ENCODE measurements around the gene TAMALIN.

TAMALIN gene

DNA sequence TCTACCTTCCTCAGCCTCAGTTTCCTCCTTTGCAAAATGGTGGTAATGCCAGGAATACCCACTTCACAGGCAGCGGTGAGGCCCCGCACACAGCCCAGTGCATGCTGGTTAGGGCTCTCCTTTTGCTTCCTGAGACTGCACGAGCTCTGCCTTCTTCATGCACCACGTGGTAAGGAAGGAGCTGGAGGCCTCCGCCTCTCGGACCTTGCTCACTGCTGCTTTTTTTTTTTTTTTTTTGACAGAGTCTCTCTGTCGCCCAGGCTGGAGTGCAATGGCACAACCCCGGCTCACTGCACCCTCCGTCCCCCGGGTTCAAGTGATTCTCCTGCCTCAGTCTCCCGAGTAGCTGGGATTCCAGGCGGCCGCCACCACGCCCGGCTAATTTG is 18.1 kb downstream of the TAMALIN start:
- TF ChIP-seq, protein P1, sequence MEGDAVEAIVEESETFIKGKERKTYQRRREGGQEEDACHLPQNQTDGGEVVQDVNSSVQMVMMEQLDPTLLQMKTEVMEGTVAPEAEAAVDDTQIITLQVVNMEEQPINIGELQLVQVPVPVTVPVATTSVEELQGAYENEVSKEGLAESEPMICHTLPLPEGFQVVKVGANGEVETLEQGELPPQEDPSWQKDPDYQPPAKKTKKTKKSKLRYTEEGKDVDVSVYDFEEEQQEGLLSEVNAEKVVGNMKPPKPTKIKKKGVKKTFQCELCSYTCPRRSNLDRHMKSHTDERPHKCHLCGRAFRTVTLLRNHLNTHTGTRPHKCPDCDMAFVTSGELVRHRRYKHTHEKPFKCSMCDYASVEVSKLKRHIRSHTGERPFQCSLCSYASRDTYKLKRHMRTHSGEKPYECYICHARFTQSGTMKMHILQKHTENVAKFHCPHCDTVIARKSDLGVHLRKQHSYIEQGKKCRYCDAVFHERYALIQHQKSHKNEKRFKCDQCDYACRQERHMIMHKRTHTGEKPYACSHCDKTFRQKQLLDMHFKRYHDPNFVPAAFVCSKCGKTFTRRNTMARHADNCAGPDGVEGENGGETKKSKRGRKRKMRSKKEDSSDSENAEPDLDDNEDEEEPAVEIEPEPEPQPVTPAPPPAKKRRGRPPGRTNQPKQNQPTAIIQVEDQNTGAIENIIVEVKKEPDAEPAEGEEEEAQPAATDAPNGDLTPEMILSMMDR (IDR thresholded peaks at IDR 0.05; ENCODE audit: low read depth, low read length): no peak
- no peak overlapping the region for H3K4me3 ChIP-seq (replicated peaks in 1 of 2; ENCODE audit: low read depth in 2 of 2, low read length in 2 of 2)
- DNase-seq (ENCODE audit: low read depth in 2 of 2): no peak

DNA sequence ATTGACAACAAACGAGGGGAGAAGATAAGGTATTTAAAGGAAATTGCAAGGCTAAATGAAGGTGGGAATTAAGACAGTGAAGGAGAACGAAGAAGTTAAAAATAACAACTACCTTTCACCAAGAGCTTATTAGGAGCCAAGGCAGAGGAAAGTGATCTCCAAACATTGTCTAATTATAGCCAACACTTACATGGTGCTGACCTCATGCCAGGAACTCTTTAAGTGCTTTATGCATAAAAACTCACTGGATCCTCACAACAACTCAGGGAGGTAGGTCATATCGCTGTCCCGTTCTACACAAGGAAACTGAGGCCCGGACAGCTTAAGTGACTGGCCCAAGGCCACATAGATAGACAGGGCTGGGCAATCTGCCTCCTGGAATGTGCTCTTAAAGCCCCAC is 19.5 kb downstream of the TAMALIN start:
- TF ChIP-seq, protein P1 (IDR thresholded peaks at IDR 0.05; ENCODE audit: low read depth, low read length): no peak
- DNase-seq (ENCODE audit: low read depth in 2 of 2): no peak
- H3K4me3 ChIP-seq (replicated peaks in 1 of 2; ENCODE audit: low read depth in 2 of 2, low read length in 2 of 2): no peak overlapping the region

DNA sequence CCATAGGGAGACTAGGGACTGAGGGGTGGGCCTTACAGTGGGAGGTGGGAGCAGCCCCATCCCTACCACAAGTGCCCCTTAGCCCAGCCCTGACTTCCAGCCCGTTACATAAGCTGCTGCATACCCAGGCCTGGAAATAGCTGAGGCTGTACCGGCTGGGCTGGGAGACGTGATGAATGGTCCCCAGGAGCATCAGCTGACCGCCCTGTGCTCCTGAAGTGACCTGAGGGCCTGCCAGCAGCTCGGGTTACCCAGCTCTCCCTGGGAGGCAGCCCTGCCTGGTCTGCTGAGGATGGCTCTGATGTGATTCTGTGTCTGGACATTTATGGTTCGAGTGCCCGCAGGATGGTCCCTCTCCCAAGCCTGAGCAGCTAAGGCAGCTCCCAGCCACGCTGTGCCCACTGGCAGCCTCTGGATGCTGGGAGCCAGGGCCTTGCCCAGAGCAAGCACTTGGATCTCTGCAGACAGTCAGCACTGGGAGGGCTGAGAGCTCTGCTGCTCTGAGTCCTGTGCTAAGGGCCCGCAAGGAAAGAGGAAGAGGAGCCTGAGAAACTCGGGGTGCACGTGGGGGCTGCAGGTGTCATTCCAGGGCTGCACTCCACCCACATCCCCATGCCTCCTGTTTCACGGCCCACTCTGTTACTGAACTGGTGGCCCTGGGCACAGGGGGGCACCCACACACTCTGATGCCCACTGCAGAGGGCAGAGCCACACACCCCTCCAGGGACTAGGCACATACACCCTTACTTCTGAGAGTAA is 20.5 kb downstream of the TAMALIN start:
- TF ChIP-seq, protein P1 (IDR thresholded peaks at IDR 0.05; ENCODE audit: low read depth, low read length): no peak
- no peak overlapping the region for H3K4me3 ChIP-seq (replicated peaks in 1 of 2; ENCODE audit: low read depth in 2 of 2, low read length in 2 of 2)
- DNase-seq (ENCODE audit: low read depth in 2 of 2): no peak

DNA sequence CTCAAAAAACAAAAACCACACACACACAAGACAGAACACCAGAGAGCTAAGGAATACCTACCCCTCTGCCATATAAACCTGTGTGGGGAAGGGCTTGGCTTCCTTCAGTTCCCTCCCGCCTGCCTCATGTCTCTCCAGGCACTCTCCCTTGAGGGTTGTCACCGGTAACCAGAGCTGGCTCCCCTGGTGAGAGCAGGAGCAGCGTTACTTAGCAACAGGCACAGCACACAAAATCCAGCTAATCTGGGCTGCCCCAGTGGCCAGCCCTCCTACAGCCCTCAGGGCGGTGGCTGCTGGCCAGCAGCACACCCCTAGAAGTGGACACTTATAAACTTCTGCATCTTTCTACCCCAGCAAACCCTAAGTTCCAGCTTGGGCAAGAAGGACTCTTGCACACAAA is 22.9 kb downstream of the TAMALIN start:
- TF ChIP-seq, protein P1 (IDR thresholded peaks at IDR 0.05; ENCODE audit: low read depth, low read length): no peak
- H3K4me3 ChIP-seq (replicated peaks in 1 of 2; ENCODE audit: low read depth in 2 of 2, low read length in 2 of 2): no peak overlapping the region
- DNase-seq (ENCODE audit: low read depth in 2 of 2): peak in 1 of 2 donors; percentile 78

DNA sequence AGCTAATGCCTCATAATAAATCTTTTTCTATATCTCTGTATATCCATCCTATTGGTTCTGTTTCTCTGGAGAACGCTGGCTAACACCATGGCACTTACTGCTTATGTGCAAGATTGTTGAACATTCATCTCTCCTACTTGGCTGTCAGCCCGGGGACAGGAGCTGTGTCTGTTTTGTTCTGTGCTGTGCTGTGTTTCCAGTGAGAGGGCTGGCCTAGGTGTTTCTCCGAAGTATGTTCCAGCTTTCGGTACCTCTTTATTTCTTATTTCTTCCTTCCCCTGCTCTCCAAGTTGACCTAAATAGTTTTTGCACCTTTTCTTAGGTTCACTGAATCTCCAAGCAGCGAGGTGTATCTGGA is 25.7 kb downstream of the TAMALIN start:
- peak; percentile 78 to 91 for DNase-seq (ENCODE audit: low read depth in 2 of 2)
- TF ChIP-seq, protein P1 (IDR thresholded peaks at IDR 0.05; ENCODE audit: low read depth, low read length): no peak
- H3K4me3 ChIP-seq (replicated peaks in 1 of 2; ENCODE audit: low read depth in 2 of 2, low read length in 2 of 2): peak overlapping the region; percentile 19 to 39

DNA sequence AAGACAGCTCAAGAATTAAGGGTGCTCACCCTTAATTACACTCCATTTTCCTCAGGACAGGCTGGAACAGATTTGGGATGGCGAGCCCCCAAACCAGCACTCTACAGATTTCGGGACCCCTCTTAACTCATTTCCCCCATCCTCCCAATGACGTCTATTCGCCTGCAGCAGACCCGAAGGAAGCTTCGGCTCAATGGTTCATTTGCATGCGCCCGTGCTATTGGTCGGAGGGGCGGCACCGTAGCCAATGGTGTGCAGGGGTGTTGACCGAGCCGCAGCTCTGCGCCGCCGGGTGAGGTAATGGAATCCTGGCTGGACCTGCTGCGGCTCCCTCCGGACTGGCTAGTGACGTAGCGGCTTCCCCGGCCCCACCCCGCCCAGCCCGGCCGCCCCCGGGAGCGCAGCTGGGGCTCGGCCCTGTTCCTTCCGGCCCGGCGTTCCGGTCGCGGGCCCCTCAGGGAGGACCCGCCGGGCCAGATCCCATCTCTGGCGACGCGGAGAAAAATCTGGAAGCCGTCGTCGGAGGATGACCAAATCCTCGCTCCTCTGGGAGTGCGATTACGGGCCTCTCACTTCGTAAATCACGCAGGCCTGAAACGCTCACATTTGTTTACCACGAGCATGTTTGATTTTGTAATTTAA is 26.2 kb downstream of the TAMALIN start:
- DNase-seq (ENCODE audit: low read depth in 2 of 2): peak; percentile 97 to 99
- TF ChIP-seq, protein P1 (IDR thresholded peaks at IDR 0.05; ENCODE audit: low read depth, low read length): no peak
- H3K4me3 ChIP-seq (replicated peaks in 1 of 2; ENCODE audit: low read depth in 2 of 2, low read length in 2 of 2): peak overlapping the region; percentile 19 to 39

Data from cardiac fibroblast (primary cell).